Skin epidermis (tissue), 12 donors: ENCODE data around the gene PGBD5.
"Not testable (repeated sequence)": the region's sequence is repeated elsewhere in the genome, so short reads cannot be mapped to it uniquely, and the experiment has no call there.

Experiments used
- H3K27ac ChIP-seq, 21 experiments: fragments of 200-600 bp; sonication (generic) in 11 of 21; one replicate each; pipeline ENCODE4 v1.5.0; 2020; ENCODE audit warnings: mild to moderate bottlenecking in 3 of 21, inconsistent platforms in 2 of 21, moderate library complexity in 2 of 21
- H3K4me3 ChIP-seq, 7 experiments: fragments of 200-600 bp; sonication (generic) in 2 of 7; one replicate each; pipeline ENCODE4 v1.5.0; 2020; ENCODE audit warnings: inconsistent platforms in 2 of 7, mild to moderate bottlenecking in 2 of 7, moderate library complexity in 1 of 7

Gene PGBD5, protein sequence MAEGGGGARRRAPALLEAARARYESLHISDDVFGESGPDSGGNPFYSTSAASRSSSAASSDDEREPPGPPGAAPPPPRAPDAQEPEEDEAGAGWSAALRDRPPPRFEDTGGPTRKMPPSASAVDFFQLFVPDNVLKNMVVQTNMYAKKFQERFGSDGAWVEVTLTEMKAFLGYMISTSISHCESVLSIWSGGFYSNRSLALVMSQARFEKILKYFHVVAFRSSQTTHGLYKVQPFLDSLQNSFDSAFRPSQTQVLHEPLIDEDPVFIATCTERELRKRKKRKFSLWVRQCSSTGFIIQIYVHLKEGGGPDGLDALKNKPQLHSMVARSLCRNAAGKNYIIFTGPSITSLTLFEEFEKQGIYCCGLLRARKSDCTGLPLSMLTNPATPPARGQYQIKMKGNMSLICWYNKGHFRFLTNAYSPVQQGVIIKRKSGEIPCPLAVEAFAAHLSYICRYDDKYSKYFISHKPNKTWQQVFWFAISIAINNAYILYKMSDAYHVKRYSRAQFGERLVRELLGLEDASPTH

DNA sequence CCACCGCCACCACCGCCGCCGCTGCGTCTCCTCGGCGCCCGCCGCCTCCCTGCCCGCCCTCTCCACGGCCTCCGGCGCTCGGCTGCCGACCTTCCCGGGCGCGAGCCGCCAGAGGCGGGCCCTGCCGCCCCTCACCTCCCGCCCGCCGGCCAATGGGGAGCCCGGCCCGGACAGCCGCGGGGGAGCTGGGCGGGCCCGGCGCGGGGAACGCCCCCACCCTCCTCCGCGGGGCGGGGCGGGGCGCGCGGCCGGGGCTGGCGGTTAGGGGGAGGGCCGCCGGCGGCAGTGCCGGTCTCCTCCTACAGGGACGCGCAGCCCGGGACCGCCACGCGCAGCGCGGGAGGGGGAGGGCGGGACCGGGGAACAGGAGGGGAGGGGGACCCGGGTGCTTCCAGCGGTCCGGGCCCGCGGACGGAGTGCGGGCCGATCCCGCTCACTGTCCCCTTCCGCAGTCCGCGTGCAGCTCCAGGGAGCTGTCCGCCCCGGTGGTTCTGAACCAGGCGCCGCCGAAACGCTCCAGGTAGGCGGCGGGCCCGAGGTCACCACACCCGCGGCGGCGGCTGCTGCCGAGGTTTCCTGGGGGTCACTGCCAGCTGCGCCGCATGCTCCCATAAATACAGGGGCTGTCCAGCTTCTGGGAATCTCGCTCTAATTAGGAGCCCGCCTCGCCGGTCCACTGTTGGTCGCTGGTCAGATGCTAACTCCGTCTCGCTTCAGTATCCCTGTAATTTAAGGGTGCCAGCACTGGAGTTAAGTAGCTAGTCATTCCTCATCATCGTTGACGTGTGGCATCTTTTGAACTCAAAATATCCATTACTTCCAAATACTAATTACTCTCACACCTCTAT lies at the start of gene PGBD5:
Gene PGBD5 (minus strand): TSS at position 87 of the 848 bp plus-strand sequence. CDS start 404 bp downstream, outside the sequence.
- H3K4me3 ChIP-seq: peak within 1 kb of the TSS; percentile 22 to 59 (median 44)
- peak within 1 kb of the TSS in 2 of 21 experiments; percentile 43 to 63 for H3K27ac ChIP-seq

DNA sequence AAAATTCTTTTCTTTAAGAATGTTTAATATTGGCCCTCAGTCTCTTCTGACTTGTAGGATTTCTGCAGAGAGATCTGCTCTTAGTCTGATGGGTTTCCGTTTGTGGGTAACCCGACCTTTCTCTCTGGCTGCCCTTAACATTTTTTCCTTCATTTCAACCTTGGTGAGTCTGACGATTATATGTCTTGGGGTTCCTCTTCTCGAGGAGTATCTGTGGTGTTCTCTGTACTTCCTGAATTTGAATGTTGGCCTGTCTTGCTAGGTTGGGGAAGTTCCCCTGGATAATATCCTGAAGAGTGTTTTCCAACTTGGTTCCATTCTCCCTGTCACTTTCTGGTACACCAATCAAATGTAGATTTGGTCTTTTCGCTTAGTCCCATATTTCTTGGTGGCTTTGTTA lies 48.8 kb upstream of the PGBD5 start:
- H3K4me3 ChIP-seq, H3K27ac ChIP-seq: not testable (repeated sequence)

DNA sequence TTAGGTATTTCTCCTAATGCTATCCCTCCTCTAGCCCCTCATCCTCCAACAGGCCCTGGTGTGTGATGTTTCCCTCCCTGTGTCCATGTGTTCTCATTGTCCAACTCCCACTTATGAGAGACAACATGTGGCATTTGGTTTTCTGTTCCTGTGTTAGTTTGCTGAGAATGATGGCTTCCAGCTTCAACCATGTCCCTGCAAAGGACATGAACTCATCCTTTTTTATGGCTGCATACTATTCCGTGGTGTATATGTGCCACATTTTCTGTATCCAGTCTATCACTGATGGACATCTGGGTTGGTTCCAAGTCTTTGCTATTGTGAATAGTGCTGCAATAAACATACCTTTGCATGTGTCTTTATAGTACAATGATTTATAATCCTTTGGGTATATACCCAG lies 44.6 kb upstream of the PGBD5 start:
- H3K4me3 ChIP-seq, H3K27ac ChIP-seq: not testable (repeated sequence)

DNA sequence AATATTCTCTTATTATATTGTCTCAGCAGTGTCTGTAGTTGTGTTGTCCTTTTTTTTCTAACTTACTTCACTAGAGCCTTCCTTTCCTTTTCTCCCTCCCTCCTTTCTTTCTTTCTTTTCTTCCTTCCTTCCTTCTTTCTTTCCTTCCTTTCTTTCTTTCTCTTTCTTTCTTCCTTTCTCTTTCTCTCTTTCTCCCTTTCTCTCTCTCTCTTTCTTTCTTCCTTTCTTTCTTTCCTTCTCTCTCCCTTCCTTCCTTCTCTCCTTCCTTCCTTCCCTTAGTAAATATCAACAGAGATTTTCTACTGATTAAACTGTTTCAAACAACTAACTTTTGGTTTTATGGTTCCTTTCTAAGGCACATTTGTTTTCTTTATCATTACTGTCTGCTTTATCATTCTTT lies 43.1 kb upstream of the PGBD5 start:
- no peak overlapping the region for H3K4me3 ChIP-seq

DNA sequence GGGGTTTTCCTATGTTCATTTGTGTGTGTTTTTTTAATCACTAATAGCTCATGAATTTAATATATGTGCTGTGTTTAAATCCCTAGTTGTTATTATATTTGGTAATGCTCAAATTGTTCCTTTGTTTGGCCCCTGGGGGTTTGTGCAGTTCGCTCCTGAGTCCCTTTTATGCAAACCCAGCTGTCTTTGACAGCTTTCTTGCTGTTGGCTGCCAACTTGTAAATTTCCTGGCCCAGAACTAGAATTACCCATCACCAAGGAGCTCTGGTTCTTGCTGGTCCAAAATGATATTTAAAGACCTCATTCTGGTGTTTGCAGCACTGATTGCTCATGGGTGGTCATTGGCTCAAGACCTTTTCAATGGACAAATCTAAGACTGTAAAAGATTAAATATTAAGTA lies 39.6 kb upstream of the PGBD5 start:
- Histone ChIP-seq H3K27ac (no peak overlapping the region), H3K4me3 (no peak overlapping the region)

More for the DNA sequence above, 43.1 kb upstream of the PGBD5 start:
- no peak overlapping the region for H3K27ac ChIP-seq

DNA sequence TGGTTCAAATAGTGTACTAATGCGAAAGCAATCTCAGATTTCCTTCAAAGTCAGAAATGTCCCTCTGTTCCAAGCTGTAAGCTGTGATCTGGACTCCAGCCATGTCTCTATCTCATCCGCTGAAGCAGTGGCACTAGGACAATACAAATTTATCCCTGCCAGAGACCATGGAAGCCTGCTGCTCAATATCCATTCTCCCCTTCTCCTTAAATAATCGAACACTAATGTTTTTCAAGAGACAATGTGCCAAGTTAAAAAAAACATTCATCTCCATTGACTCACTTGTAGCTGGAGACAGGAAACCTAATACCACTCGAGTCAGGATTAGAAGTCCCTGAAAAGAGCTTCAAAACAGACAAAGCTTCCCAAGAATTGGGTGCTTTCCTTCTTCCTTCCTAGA lies 38.5 kb upstream of the PGBD5 start:
- no peak overlapping the region for H3K27ac ChIP-seq
- no peak overlapping the region for H3K4me3 ChIP-seq

DNA sequence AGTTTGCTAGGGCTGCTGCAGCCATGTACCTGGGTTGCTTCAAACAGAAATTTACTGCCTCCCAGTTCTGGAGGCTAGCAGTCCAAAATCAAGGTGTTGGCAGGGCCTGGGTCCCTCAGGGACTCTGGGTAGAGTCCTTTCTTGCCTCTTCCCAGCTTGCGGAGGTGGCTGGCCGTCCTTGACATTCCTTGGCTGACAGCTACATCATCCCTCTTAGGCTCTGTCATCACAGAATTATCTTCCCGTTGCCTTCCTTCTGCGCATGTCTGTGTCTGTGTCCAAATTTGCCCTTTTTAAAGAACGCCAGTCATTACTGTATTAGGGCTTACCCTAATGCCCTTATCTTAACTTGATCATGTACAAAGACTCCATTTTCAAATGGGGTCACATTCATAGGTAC lies 37.6 kb upstream of the PGBD5 start:
- Histone ChIP-seq H3K27ac (no peak overlapping the region), H3K4me3 (no peak overlapping the region)

DNA sequence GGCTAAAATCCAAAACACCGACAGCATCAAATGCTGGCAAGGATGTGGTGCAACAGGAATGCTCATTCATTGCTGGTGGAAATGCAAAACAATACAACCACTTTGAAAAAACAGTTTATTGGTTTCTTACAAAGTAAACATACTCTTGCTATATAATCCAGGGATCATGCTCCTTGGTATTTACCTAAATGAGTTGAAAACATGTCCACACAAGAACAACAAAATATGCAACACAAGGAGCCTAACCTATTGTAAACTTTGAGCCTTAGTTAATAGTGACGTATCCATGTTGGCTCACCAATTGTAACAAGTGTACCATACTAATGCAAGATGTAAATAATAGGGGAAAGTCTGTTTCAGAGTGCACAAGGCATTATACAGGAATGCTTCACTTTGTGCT lies 37.2 kb upstream of the PGBD5 start:
- H3K27ac ChIP-seq: no peak overlapping the region
- H3K4me3 ChIP-seq: no peak overlapping the region

DNA sequence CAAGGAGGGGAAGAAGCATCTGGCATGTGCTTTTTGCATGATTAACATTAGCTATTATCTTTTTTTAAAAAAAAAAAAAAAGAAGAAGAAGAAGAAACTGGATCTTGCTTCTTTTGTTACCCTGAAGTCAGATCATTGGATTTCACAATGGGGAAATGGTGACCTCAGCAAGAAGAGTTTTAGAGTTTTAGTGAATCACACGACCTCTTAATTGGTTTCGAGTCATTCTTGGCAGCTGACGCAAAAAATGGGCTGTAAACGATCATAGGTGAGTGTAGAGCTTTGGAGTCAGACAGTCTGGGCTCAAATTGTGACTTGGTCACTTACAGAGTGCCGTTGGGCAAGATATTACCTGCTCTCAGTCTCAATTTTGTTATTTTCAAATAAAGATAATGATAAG lies 33.3 kb upstream of the PGBD5 start:
- Histone ChIP-seq H3K4me3 (no peak overlapping the region), H3K27ac (no peak overlapping the region)

DNA sequence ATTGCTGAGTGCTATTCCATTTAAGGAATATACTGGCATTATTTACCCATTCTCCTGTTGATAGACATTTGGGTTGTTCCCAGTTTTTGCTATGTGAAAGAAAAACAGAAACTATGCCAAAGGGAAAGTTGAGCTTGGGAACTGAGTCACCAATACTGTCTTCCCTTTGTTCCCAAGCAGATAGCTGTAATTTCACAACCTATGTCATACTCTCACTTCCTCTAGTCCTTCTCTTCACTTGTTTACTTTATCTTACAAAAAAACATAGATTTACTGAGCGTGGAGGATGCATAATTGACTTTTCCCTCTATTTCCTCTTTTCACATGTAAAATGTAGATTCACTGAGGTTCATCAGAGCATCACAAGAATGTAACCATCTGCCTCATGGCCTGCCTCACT lies 32.4 kb upstream of the PGBD5 start:
- H3K27ac ChIP-seq: peak overlapping the region in 3 of 21 experiments; percentile 3 to 25 (median 10)

DNA sequence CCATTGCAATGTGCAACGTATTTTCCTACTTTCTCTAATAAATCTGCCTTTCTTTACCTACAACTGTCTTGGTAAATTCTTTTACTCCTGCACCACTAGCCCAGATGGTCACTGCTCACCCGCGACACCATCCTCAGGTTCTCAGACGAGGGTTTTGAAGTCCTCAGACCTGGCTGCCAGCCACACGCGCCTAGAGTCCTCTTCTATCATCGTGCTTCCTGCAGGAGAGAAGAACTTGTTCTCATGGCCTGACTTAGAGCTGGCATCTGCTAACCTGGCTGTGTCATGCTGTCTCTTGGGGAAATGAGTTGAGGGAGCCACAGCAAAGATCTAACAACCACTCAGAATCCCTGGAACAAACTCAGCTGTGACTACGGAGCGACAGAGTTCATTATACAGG lies 30.3 kb upstream of the PGBD5 start:
- H3K4me3 ChIP-seq: no peak overlapping the region
- no peak overlapping the region for H3K27ac ChIP-seq

More for the DNA sequence above, 32.4 kb upstream of the PGBD5 start:
- H3K4me3 ChIP-seq: no peak overlapping the region

DNA sequence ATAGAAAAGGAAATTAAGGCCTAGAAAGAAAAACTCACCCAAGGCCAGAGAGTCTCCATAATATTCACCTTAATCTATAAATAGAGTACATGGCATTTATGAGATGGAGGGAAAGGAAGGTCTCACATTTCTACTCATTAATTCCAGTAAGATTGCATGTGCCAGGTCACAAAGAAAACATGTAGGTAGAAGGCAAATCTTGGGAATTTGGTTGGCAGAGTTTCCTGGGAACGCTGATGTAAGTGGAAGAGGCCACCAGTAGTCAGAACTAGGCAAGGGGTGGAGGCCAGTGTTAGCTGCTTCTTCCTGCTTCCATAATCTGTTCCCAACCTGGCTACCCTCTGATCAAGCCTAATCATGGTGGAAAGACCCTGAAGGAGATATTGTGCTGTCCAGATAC lies 29.2 kb upstream of the PGBD5 start:
- no peak overlapping the region for H3K27ac ChIP-seq
- no peak overlapping the region for H3K4me3 ChIP-seq

DNA sequence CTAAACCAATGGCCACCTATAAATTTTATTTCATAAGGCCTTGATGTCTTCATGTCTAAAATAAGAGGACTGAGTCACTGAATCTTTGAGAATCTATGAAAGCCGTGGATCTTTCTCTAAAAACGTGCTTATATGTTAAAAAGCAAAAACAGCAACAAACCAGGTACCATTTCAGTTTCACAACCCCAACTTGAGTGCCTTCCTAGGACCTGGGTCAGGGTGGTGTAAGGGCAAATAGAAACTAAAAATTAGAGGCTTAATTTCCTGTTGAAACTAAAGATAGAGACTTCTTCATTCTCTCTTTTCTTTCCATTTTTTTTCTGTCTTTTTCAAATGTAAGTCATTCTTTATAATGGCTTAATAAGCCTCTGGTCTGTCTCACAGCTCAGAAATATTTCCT lies 27.2 kb upstream of the PGBD5 start:
- H3K27ac ChIP-seq: no peak overlapping the region
- no peak overlapping the region for H3K4me3 ChIP-seq

DNA sequence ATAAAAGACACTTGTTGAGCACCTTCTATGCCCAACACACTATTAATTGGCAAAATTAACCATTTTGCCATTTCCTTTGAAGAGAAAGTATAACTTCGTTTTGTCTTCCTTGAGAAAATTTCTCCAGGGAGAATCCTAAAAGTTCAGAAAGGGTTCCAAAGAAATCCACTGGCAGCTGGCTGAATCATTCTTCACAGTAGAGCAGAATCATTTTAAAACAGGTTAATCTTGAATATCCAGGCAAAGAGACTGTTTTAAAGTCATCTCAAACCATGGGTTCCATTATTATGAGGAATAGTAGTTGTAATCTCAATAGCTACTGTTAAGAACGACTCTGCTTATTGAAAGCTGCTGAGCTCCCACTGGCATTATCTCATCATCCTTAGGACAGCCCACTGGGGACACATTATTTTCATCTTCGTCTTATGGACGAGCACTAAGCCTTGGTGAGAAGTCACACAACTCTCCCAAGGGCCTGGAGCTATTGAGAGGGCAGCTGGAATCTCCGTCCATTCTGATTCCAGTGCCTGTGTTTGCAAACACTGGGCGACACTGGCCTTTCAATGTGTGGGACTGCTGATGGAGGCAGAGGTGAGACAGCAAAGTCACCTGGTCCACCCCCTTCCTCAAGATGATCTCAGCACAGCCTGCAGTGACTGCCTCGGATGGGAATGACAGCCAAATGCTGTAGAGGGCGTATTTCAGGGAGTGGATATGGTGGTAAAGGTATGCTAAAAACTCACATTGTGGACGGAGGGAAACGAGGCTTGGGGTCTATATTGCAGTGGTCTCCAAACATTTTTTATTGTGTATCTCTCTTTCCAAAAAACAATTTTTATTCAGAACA lies 15.3 kb upstream of the PGBD5 start:
- Histone ChIP-seq H3K4me3 (no peak overlapping the region), H3K27ac (no peak overlapping the region)

DNA sequence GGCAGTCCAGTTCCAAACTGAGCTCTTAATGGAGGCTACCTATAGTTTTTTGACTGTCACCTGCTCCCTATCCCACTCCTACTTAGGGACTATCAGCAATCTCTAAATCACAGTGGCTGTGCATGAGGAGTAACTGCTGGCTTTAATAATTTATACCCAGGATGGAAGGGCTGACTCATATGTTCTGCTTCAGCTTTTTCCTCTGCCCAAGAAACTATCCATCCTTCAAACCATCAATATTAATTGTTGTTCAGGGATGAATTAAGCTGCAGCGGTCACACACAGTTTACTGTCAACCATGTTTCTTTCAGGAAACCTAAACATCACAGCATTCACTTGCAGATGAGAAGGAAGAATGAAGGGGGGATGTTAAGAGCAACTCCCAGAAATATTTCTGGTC lies 9.0 kb upstream of the PGBD5 start:
- Histone ChIP-seq H3K27ac (no peak overlapping the region), H3K4me3 (no peak overlapping the region)

DNA sequence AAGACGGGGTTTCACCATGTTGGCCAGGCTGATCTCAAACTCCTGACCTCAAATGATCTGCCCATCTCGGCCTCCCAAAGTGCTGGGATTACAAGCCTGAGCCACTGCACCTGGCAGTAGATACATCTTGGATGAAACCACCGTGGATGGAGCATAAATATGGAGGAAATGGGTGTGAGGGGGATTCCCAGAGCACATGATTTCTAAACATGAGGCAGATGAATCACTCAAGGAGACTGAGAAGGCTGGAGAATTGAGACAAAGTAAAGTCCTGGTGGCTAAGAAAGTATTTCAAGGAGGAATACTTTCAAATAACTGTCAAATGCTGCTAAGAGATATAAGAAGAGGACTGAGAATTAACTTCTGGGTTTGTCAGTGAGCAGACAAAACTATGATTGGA lies 5.4 kb upstream of the PGBD5 start:
- Histone ChIP-seq H3K4me3 (no peak overlapping the region), H3K27ac (no peak overlapping the region)

DNA sequence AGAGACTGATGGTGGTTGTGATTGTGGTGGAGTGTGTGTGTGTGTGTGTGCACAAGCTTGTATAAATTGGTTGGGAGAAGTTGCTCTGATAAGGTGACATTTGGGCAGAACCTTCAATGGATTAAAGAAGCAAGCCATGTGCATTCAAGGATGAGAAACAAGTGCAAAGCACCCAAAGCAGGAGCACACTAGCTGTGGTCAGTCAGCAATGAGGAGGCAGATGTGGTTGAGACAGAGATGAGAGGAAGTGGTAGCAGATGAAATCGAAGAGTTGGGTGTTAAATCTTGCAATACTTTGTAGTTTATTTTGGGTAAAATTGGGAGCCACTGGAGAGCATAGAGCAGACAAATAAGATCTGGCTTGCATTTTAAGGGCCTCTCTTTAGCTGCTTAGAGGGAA lies 4.4 kb upstream of the PGBD5 start:
- Histone ChIP-seq H3K4me3 (no peak overlapping the region), H3K27ac (no peak overlapping the region)

DNA sequence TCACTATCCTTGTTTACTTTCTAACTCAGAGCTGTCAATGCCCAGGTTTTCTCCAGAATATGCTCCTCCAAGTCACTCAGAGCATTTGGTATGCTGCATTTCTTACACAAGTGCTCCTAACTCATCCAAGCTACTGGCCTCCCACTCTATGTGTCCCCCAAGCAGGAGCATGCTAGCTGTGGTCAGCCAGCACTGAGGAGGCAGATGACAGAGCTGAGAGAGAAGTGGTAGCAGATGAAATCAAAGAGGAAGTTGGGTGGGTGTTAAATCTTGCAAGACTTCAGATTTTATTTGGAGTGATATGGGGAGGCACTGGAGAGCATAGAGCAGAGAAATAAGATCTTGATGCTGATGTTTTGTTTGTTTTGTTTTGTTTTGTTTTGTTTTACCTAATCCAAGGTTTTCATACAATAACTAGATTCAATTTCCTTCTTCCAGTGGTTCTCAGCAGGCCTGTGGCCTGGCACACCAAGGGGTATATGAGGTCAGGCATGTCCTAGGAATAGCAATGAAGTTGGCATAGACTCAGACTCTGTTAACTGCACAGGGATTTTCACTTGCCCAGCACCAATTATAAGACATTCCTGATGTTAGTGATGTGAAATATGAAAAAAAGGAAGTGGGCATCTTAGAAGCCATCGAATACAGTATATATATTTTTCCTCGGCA lies 3.1 kb upstream of the PGBD5 start:
- no peak overlapping the region for H3K4me3 ChIP-seq
- no peak overlapping the region for H3K27ac ChIP-seq

DNA sequence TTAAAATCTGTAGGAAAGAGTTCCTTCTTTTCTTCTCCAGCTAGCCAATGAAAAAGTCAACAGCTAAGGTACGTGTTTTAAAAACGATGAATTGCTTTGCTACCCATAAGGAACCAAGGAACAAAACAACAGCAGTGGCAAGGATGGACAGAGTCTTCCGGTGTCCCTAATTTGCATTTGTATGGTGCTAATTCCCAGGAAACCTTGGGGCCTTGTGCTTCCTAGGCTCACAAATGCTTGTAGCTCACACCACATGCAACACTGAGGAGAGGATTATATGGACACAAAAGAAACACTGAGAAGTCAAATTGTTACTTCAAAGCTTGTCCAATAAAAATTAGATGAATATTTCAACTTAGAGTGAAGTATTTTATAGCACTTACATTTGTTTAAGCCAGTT lies 1.8 kb upstream of the PGBD5 start:
- H3K27ac ChIP-seq: no peak overlapping the region

More for the DNA sequence above, 1.8 kb upstream of the PGBD5 start:
- no peak overlapping the region for H3K4me3 ChIP-seq
